K562 (cell line): ENCODE results near the gene GAL3ST3. TPM values are rescaled to one million over a fixed set of nuclear protein-coding genes. Genes with fewer than 3 reads are reported as not detected.

Experiments
- ATAC-seq: fragments of 200-7000 bp; cut with Tn5 transposase; 3 replicates; pipeline ENCODE4 v1.9.1; 2020; ENCODE audit warnings: moderate library complexity
- BruUV-seq: library from RNA; stranded (reverse); fragments of 400-500 nt; replicated peaks from 2 replicates; lab custom pipeline; 2021; lab: Mats Ljungman, UMichigan
- CTCF ChIA-PET: fragments of 300-600 bp; formaldehyde crosslinking; extraction: SDS; loops from one replicate; lab custom pipeline; 2021; ENCODE audit warnings: low intra/inter-chr PET ratio; lab: Yijun Ruan, JAX
- POLR2A ChIA-PET: fragments of 300-600, 350-650 bp; sonication (Branson Sonifier 250); formaldehyde crosslinking; extraction: SDS; loops from one replicate; lab custom pipeline; 2021; ENCODE audit warnings: antibody characterized with exemption, inconsistent platforms; lab: Yijun Ruan, JAX
- DNase-seq, 4 experiments: peaks; one replicate each; pipeline versions ENCODE4 v3.0.0 to v3.0.0-alpha.2; 2011 to 2018; ENCODE audit warnings: low spot score in 3 of 4, mixed read lengths in 3 of 4; ENCODE audit errors: extremely low read depth in 1 of 4
- FAIRE-seq: peaks from 2 replicates; lab custom pipeline; 2011; peaks lifted over from hg19 to GRCh38; lab: Jason Lieb, UNC
- H2AFZ ChIP-seq: 2 replicates; pipeline ENCODE4 v1.6.0; 2011; ENCODE audit warnings: low read depth, low read length, control low read depth, inconsistent platforms
- H3K27ac ChIP-seq: fragments of 200-600 bp; 3 replicates; pipeline ENCODE4 v1.8.0; 2011; ENCODE audit warnings: low read depth, mild to moderate bottlenecking, control low read depth, inconsistent platforms, low read length, moderate library complexity, mixed read lengths; ENCODE audit errors: extremely low read depth
- H3K27me3 ChIP-seq, 2 experiments: fragments of 300-600 bp in 1 of 2; 2 replicates in 1 of 2; 3 replicates in 1 of 2; pipeline versions ENCODE4 v1.6.0 to v1.8.0; 2011; ENCODE audit warnings: inconsistent platforms in 2 of 2, low read length in 2 of 2, mild to moderate bottlenecking in 1 of 2, mixed read lengths in 1 of 2, moderate library complexity in 1 of 2; ENCODE audit not compliant: control insufficient read depth in 2 of 2, insufficient read depth in 2 of 2
- H3K36me3 ChIP-seq: fragments of 300-600 bp; 3 replicates; pipeline ENCODE4 v1.8.0; 2011; ENCODE audit warnings: mild to moderate bottlenecking, low read length, inconsistent platforms; ENCODE audit not compliant: control insufficient read depth, insufficient read depth
- H3K4me1 ChIP-seq, 2 experiments: fragments of 200-600 bp in 1 of 2; replicated peaks in 1 of 2; 2 replicates in 1 of 2; 3 replicates in 1 of 2; pipeline versions ENCODE4 v1.5.1 to v1.8.0; 2011; ENCODE audit warnings: inconsistent platforms in 2 of 2, low read length in 2 of 2, mild to moderate bottlenecking in 1 of 2, mixed read lengths in 1 of 2, moderate library complexity in 1 of 2; ENCODE audit not compliant: control insufficient read depth in 2 of 2, insufficient read depth in 2 of 2
- H3K4me2 ChIP-seq: 2 replicates; pipeline ENCODE4 v1.6.1; 2011; ENCODE audit warnings: low read length, control low read depth, inconsistent platforms, mixed read lengths; ENCODE audit not compliant: insufficient read depth
- H3K4me3 ChIP-seq: fragments of 200-600 bp; sonication (generic), shearing (Covaris generic); 2 replicates; pipeline ENCODE4 v1.5.1; 2016; ENCODE audit warnings: control low read depth, inconsistent platforms
- H3K79me2 ChIP-seq: fragments of 200-600 bp; 3 replicates; pipeline ENCODE4 v1.8.0; 2011; ENCODE audit warnings: low read length, inconsistent platforms; ENCODE audit not compliant: control insufficient read depth, insufficient read depth
- H3K9ac ChIP-seq, 2 experiments: 2 replicates each; pipeline versions ENCODE4 v1.6.0 to v1.6.1; 2011; ENCODE audit warnings: low read depth in 2 of 2, low read length in 2 of 2, control low read depth in 1 of 2, inconsistent platforms in 1 of 2, mild to moderate bottlenecking in 1 of 2, mixed read lengths in 1 of 2; ENCODE audit not compliant: insufficient read depth in 1 of 2
- H3K9me1 ChIP-seq: one replicate; pipeline ENCODE4 v1.6.0; 2011; ENCODE audit warnings: inconsistent platforms, mild to moderate bottlenecking, low read length, moderate library complexity; ENCODE audit not compliant: control insufficient read depth, insufficient read depth
- H3K9me3 ChIP-seq: replicated peaks from 2 replicates; pipeline ENCODE4 v1.5.1; 2011; ENCODE audit warnings: low read depth, low read length, inconsistent platforms; ENCODE audit not compliant: control insufficient read depth, insufficient read depth
- H4K20me1 ChIP-seq: replicated peaks from 2 replicates; pipeline ENCODE4 v1.6.1; 2011; ENCODE audit warnings: low read length, inconsistent platforms, mixed read lengths; ENCODE audit not compliant: control insufficient read depth, insufficient read depth
- MCM2 ChIP-seq: fragments of 450-650 bp; IDR thresholded peaks from 2 replicates; pipeline ENCODE4 v1.6.1; 2017; ENCODE audit warnings: low read depth, mild to moderate bottlenecking
- PRDM10 ChIP-seq: fragments of 450-650 bp; IDR thresholded peaks from 2 replicates; pipeline ENCODE4 v1.6.1; 2018; ENCODE audit not compliant: partially characterized antibody
- PTBP1 ChIP-seq: fragments of 200-400 bp; formaldehyde crosslinking; IDR thresholded peaks from 2 replicates; pipeline ENCODE4 v1.6.1; 2017; ENCODE audit warnings: low read depth, low read length
- SLC30A9 ChIP-seq: fragments of 250-450 bp; sonication (Bioruptor Pico); IDR thresholded peaks from 2 replicates; pipeline ENCODE4 v1.8.0; 2022; ENCODE audit warnings: mild to moderate bottlenecking, moderate library complexity
- SNIP1 ChIP-seq: fragments of 450-650 bp; IDR thresholded peaks from 2 replicates; pipeline ENCODE4 v1.7.1; 2017; ENCODE audit warnings: low read depth, mild to moderate bottlenecking
- TEAD1 ChIP-seq, 2 experiments: fragments of 450-650 bp in 1 of 2; sonication (generic) in 1 of 2; formaldehyde crosslinking; IDR thresholded peaks; 2 replicates each; pipeline versions ENCODE4 v1.4.0 to v1.8.0; 2020 to 2022; ENCODE audit warnings: mild to moderate bottlenecking in 2 of 2, missing genetic modification reagents in 1 of 2
- ZNF583 ChIP-seq: fragments of 250-450 bp; sonication (Bioruptor Pico); IDR thresholded peaks from 2 replicates; pipeline ENCODE4 v1.4.0; 2020
- WGBS: fragments of 100-300 bp; shearing (Covaris generic); methylation state at CpG from one replicate; pipeline ENCODE4 v1.1.6; 2016; ENCODE audit warnings: low coverage, mixed read lengths; ENCODE audit not compliant: insufficient coverage; ENCODE audit errors: missing lambda C conversion rate; 5-methylcytosine and 5-hydroxymethylcytosine counted together
- in situ Hi-C: fragments of 300-500 bp; cut with MboI; formaldehyde crosslinking; loops from 4 replicates; pipeline ENCODE4 v1.15.0; 2018; ENCODE audit warnings: inconsistent platforms, mixed read lengths
- intact Hi-C: fragments of 100-400 bp; cut with micrococcal nuclease; formaldehyde crosslinking; loops from 2 replicates; pipeline ENCODE4 v1.14.2; 2022
- polyA plus RNA-seq, 8 experiments: library from polyadenylated mRNA; depleted of rRNA in 4 of 8; stranded (reverse) in 5 of 8; unstranded in 3 of 8; fragments of >200 nt; fragmentation: Nextera tagmentation in 2 of 8; fragmentation: Illumina TruSeq in 1 of 8; extraction: Ambion mirVana in 2 of 8; extraction: Trizol in 1 of 8; gene quantifications; 2 replicates each; pipeline versions ENCODE4 v1.2.1 to v1.2.3, GENCODE V29; 2011 to 2014; ENCODE audit warnings: inconsistent platforms in 1 of 8, missing spikeins in 1 of 8
- total RNA-seq, 7 experiments: library from RNA; depleted of rRNA in 6 of 7; stranded (reverse); fragments of >200 nt in 6 of 7; fragmentation: Illumina TruSeq in 2 of 7; extraction: Trizol in 2 of 7; gene quantifications; 2 replicates each; pipeline versions ENCODE4 v1.2.1 to v1.2.3, GENCODE V29; 2011 to 2021; ENCODE audit warnings: low replicate concordance in 1 of 7
- TF ChIP-seq, protein P1 (sequence below): fragments of 450-650 bp; IDR thresholded peaks from 2 replicates; pipeline ENCODE4 v1.6.1; 2016; ENCODE audit warnings: antibody characterized with exemption
- TF ChIP-seq, protein P2 (sequence below): fragments of 200-400 bp; formaldehyde crosslinking; IDR thresholded peaks from 2 replicates; pipeline ENCODE4 v1.6.1; 2017; ENCODE audit warnings: mild to moderate bottlenecking, low read depth, low read length, moderate library complexity

Gene GAL3ST3
- total and polyA plus RNA-seq, 9 of the 15 experiments (the other 6 are each of a cell fraction or from before 2014, with no cell fraction given), result not detected

DNA sequence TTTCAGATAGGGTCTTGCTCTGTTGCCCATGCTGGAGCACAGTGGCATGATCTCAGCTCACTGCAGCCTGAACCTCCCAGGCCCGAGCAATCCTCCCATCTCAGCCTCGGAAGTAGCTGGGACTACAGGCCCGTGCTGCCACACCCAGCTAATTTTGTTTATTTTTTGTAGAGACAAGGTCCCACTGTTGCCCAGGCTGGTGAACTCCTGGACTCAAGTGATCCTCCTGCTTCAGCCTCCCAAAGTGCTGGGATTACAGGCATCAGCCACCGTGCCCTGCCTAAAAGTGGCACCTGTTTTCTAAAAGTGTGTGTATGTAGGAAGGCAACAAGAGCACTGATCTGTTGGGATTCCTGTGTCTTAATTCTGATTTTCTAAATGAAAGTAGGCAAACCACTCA is 41.3 kb upstream of the GAL3ST3 start:
- no peak overlapping the region for H3K9ac ChIP-seq
- H3K36me3 ChIP-seq, result no peaks in the 10 kb centered on the region
- TF ChIP-seq PTBP1 (no peak), SLC30A9 (CRISPR knock-in tag) (no peak), TEAD1 (CRISPR knock-in tag; IDR thresholded peaks at IDR 0.05) (no peak), PRDM10 (no peak), MCM2 (no peak), SNIP1 (no peak), ZNF583 (CRISPR knock-in tag) (no peak)
- TF ChIP-seq, protein P1, sequence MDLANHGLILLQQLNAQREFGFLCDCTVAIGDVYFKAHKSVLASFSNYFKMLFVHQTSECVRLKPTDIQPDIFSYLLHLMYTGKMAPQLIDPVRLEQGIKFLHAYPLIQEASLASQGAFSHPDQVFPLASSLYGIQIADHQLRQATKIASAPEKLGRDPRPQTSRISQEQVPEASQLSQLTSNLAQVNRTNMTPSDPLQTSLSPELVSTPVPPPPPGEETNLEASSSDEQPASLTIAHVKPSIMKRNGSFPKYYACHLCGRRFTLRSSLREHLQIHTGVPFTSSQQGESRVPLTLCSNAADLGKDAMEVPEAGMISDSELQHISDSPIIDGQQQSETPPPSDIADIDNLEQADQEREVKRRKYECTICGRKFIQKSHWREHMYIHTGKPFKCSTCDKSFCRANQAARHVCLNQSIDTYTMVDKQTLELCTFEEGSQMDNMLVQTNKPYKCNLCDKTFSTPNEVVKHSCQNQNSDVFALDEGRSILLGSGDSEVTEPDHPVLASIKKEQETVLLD, result no peak
- TF ChIP-seq, protein P2, sequence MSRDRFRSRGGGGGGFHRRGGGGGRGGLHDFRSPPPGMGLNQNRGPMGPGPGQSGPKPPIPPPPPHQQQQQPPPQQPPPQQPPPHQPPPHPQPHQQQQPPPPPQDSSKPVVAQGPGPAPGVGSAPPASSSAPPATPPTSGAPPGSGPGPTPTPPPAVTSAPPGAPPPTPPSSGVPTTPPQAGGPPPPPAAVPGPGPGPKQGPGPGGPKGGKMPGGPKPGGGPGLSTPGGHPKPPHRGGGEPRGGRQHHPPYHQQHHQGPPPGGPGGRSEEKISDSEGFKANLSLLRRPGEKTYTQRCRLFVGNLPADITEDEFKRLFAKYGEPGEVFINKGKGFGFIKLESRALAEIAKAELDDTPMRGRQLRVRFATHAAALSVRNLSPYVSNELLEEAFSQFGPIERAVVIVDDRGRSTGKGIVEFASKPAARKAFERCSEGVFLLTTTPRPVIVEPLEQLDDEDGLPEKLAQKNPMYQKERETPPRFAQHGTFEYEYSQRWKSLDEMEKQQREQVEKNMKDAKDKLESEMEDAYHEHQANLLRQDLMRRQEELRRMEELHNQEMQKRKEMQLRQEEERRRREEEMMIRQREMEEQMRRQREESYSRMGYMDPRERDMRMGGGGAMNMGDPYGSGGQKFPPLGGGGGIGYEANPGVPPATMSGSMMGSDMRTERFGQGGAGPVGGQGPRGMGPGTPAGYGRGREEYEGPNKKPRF, result no peak
- TF ChIP-seq, all 486 proteins: peak for 0
- Histone ChIP-seq H3K27me3 (no peaks in the 10 kb centered on the region), H3K4me3 (no peak overlapping the region), H4K20me1 (no peaks in the 10 kb centered on the region), H2AFZ (no peak overlapping the region), H3K79me2 (peaks cover 10% of the 10 kb centered on the region), H3K9me3 (no peaks in the 10 kb centered on the region), H3K4me2 (no peak overlapping the region), H3K9me1 (no peaks in the 10 kb centered on the region), H3K4me1 (no peaks in the 10 kb centered on the region; a peak in 1 of 5 replicates), H3K27ac (no peak overlapping the region)
- intact Hi-C loops, result no loop called here
- ATAC-seq (no peak), DNase-seq (no peak), FAIRE-seq (no peak)
- WGBS, result 54% methylated on average over 4 of the region's 4 CpGs
- CTCF ChIA-PET, result no interaction called here
- POLR2A ChIA-PET, result no interaction called here
- in situ Hi-C loops, result no loop called here
- no TSS peak for BruUV-seq
